B cell (primary cell): ENCODE results near the gene NSDHL.

Experiments
- CTCF ChIP-seq: fragments of 200-600 bp; IDR thresholded peaks from one replicate; pipeline ENCODE4 v1.8.0; 2022; ENCODE audit warnings: antibody characterized with exemption, mild to moderate bottlenecking
- EZH2 ChIP-seq: IDR thresholded peaks from 2 replicates; pipeline ENCODE4 v1.6.1; 2012; ENCODE audit warnings: borderline replicate concordance, low read depth, mild to moderate bottlenecking, moderate library complexity, low read length; ENCODE audit not compliant: insufficient read depth, poor library complexity, severe bottlenecking

- TF ChIP-seq CTCF (no peak), EZH2 (no peak)
These were observed 83.0 kb downstream of the NSDHL start for GRCh38 chrX:152913910-152914309.
